ENCODE measurements around the gene MPZ.

GRCh38 chr1:161309868-161310267, at the start of gene MPZ:
- TF ChIP-seq TAF1 (IDR thresholded peaks at IDR 0.05; ENCODE audit: borderline replicate concordance, insufficient read depth, low read length) (no peak), SIN3A (IDR thresholded peaks at IDR 0.05; ENCODE audit: borderline replicate concordance, insufficient read depth, low read length) (no peak)

Data from PFSK-1 (cell line).